GM19238 (cell line): ENCODE results near the gene TNFAIP8L2.
A peak's percentile ranks its signal among the peaks of the same experiment; 100 is the strongest.

Experiments used
- DNase-seq: peaks from one replicate; pipeline ENCODE4 v3.0.0; 2011; ENCODE audit warnings: low spot score; ENCODE audit not compliant: insufficient read length

TNFAIP8L2 gene

GRCh38 chr1:151145304-151146071, 11.0 kb upstream of the TNFAIP8L2 start:
- no peak for DNase-seq

- no peak for DNase-seq
These were observed 10.4 kb upstream of the TNFAIP8L2 start for GRCh38 chr1:151146072-151146411.

- peak; percentile 88 for DNase-seq
These were observed 9.9 kb upstream of the TNFAIP8L2 start, which contains the start of gene SEMA6C for GRCh38 chr1:151146412-151147131. SEMA6C (minus strand) TSS chr1:151146631; CDS start chr1:151142621, 4,010 bp downstream.

GRCh38 chr1:151147132-151147503, 9.3 kb upstream of the TNFAIP8L2 start:
- no peak for DNase-seq

- DNase-seq: no peak
These were observed 8.8 kb upstream of the TNFAIP8L2 start for GRCh38 chr1:151147665-151148064.

GRCh38 chr1:151157067-151157531, 650 bp downstream of the TNFAIP8L2 start:
- DNase-seq: no peak

- no peak for DNase-seq
These were observed 1.9 kb downstream of the TNFAIP8L2 start for GRCh38 chr1:151158326-151158725.

- no peak for DNase-seq
These were observed 2.4 kb downstream of the TNFAIP8L2 start for GRCh38 chr1:151158751-151159251.

GRCh38 chr1:151159373-151159772, 2.9 kb downstream of the TNFAIP8L2 start:
- DNase-seq: no peak

GRCh38 chr1:151164732-151165280, 8.4 kb downstream of the TNFAIP8L2 start:
- DNase-seq: no peak

GRCh38 chr1:151165281-151165737, 8.9 kb downstream of the TNFAIP8L2 start:
- DNase-seq: no peak

GRCh38 chr1:151165738-151166504, 9.5 kb downstream of the TNFAIP8L2 start, which contains the start of the genes LYSMD1 and SCNM1:
LYSMD1 (minus strand) TSS chr1:151165902; CDS start chr1:151165258, 644 bp downstream.
SCNM1 (plus strand) TSS chr1:151166144; CDS start chr1:151166153, 9 bp downstream.
- peak; percentile 91 for DNase-seq

GRCh38 chr1:151166505-151166956, 10.1 kb downstream of the TNFAIP8L2 start:
- DNase-seq: no peak

- no peak for DNase-seq
These were observed 10.7 kb downstream of the TNFAIP8L2 start for GRCh38 chr1:151167116-151167515.

GRCh38 chr1:151171190-151171589, 14.7 kb downstream of the TNFAIP8L2 start:
- DNase-seq: no peak

GRCh38 chr1:151175041-151175741, 18.7 kb downstream of the TNFAIP8L2 start:
- DNase-seq: no peak

- no peak for DNase-seq
These were observed 19.4 kb downstream of the TNFAIP8L2 start, which contains the start of gene TMOD4 for GRCh38 chr1:151175863-151176262. TMOD4 (minus strand) TSS chr1:151175981; CDS start chr1:151174875, 1,106 bp downstream.

- no peak for DNase-seq
These were observed 20.1 kb downstream of the TNFAIP8L2 start for GRCh38 chr1:151176514-151177045.

GRCh38 chr1:151184211-151184610, 27.8 kb downstream of the TNFAIP8L2 start:
- DNase-seq: no peak

- no peak for DNase-seq
These were observed 30.8 kb downstream of the TNFAIP8L2 start for GRCh38 chr1:151187205-151187604.
